HL-60 (cell line): Measurements from ENCODE around the gene OPA1.

Source experiments
- DNase-seq, 2 experiments: peaks; one replicate each; pipeline ENCODE4 v3.0.0-alpha.2; 2010 to 2020; ENCODE audit warnings: low read depth in 1 of 2, low spot score in 1 of 2
- H3K27ac ChIP-seq: fragments of 250-450 bp; sonication (Bioruptor Pico); replicated peaks from 2 replicates; pipeline ENCODE4 v1.5.1; 2020; ENCODE audit warnings: mild to moderate bottlenecking, moderate library complexity
- H3K27me3 ChIP-seq: fragments of 250-450 bp; sonication (Bioruptor Pico); 2 replicates; pipeline ENCODE4 v1.5.1; 2021; ENCODE audit warnings: mild to moderate bottlenecking, moderate library complexity; ENCODE audit not compliant: insufficient read depth, poor library complexity, severe bottlenecking
- H3K4me3 ChIP-seq: replicated peaks from 2 replicates; pipeline ENCODE4 v1.5.1; 2011; ENCODE audit warnings: mild to moderate bottlenecking, control low read depth, low read length; ENCODE audit not compliant: insufficient read depth
- GABPA ChIP-seq: IDR thresholded peaks from 2 replicates; pipeline ENCODE4 v1.6.1; 2012; ENCODE audit warnings: low read depth
- POLR2AphosphoS5 ChIP-seq: IDR thresholded peaks from 2 replicates; pipeline ENCODE4 v1.6.1; 2012; ENCODE audit warnings: low read depth
- SPI1 ChIP-seq: IDR thresholded peaks from 2 replicates; pipeline ENCODE4 v1.6.1; 2012; ENCODE audit warnings: low read depth, mild to moderate bottlenecking, borderline replicate concordance
- TF ChIP-seq, protein P1 (sequence below): IDR thresholded peaks from 2 replicates; pipeline ENCODE4 v1.6.1; 2012; ENCODE audit warnings: low read depth; ENCODE audit not compliant: insufficient replicate concordance
- TF ChIP-seq, protein P2 (sequence below): IDR thresholded peaks from one replicate; pipeline ENCODE4 v1.5.1; 2011; ENCODE audit warnings: low read length, control low read depth, inconsistent platforms; ENCODE audit not compliant: insufficient read depth

Gene OPA1

DNA sequence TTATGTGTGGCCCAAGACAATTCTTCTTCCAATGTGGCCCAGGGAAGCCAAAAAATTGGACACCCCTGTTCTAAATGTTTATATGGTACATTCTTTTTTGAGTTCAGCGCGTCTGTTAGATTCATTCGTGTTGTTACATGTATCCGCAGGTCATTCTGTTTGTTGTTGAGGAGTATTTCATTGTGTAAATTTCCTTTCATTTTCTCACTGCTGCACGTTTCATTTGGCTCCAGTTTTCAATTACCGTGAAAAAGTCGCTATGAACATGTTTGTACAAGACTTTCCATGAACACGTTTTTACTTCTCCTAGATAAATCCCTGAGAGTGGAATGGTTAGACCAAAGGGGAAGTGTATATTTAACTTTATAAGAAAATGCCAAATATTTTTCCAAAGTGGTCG lies 7.5 kb upstream of the OPA1 start:
- Histone ChIP-seq H3K4me3 (no peak overlapping the region), H3K27me3 (no peaks in the 10 kb centered on the region), H3K27ac (no peak overlapping the region)
- TF ChIP-seq GABPA (no peak), POLR2AphosphoS5 (no peak), SPI1 (no peak)
- TF ChIP-seq, protein P1, sequence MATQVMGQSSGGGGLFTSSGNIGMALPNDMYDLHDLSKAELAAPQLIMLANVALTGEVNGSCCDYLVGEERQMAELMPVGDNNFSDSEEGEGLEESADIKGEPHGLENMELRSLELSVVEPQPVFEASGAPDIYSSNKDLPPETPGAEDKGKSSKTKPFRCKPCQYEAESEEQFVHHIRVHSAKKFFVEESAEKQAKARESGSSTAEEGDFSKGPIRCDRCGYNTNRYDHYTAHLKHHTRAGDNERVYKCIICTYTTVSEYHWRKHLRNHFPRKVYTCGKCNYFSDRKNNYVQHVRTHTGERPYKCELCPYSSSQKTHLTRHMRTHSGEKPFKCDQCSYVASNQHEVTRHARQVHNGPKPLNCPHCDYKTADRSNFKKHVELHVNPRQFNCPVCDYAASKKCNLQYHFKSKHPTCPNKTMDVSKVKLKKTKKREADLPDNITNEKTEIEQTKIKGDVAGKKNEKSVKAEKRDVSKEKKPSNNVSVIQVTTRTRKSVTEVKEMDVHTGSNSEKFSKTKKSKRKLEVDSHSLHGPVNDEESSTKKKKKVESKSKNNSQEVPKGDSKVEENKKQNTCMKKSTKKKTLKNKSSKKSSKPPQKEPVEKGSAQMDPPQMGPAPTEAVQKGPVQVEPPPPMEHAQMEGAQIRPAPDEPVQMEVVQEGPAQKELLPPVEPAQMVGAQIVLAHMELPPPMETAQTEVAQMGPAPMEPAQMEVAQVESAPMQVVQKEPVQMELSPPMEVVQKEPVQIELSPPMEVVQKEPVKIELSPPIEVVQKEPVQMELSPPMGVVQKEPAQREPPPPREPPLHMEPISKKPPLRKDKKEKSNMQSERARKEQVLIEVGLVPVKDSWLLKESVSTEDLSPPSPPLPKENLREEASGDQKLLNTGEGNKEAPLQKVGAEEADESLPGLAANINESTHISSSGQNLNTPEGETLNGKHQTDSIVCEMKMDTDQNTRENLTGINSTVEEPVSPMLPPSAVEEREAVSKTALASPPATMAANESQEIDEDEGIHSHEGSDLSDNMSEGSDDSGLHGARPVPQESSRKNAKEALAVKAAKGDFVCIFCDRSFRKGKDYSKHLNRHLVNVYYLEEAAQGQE: no peak
- TF ChIP-seq, protein P2, sequence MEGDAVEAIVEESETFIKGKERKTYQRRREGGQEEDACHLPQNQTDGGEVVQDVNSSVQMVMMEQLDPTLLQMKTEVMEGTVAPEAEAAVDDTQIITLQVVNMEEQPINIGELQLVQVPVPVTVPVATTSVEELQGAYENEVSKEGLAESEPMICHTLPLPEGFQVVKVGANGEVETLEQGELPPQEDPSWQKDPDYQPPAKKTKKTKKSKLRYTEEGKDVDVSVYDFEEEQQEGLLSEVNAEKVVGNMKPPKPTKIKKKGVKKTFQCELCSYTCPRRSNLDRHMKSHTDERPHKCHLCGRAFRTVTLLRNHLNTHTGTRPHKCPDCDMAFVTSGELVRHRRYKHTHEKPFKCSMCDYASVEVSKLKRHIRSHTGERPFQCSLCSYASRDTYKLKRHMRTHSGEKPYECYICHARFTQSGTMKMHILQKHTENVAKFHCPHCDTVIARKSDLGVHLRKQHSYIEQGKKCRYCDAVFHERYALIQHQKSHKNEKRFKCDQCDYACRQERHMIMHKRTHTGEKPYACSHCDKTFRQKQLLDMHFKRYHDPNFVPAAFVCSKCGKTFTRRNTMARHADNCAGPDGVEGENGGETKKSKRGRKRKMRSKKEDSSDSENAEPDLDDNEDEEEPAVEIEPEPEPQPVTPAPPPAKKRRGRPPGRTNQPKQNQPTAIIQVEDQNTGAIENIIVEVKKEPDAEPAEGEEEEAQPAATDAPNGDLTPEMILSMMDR: no peak
- DNase-seq: no peak

DNA sequence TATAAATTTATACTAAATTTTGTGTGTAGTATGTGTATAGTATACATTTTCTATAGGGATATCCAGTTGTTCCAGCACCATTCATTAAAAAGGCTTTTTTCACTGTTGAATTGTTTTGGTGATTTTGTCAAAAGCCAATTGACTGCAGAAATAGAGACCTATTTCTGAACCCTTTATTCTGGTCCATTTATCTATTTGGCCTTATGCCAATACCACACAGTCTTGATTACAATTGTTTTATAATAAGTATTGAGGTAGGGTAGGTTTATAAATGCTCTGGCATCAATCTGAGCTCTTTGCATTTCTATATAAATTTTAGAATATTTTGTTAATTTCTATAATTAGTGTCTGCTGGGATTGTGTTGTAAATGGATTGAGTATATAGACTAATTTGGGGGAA lies 6.5 kb upstream of the OPA1 start:
- DNase-seq: no peak
- TF ChIP-seq, protein P1: no peak
- TF ChIP-seq, protein P2: no peak
- TF ChIP-seq SPI1 (no peak), GABPA (no peak), POLR2AphosphoS5 (no peak)
- H3K27ac ChIP-seq: no peak overlapping the region
- no peaks in the 10 kb centered on the region for H3K27me3 ChIP-seq
- H3K4me3 ChIP-seq: no peak overlapping the region

DNA sequence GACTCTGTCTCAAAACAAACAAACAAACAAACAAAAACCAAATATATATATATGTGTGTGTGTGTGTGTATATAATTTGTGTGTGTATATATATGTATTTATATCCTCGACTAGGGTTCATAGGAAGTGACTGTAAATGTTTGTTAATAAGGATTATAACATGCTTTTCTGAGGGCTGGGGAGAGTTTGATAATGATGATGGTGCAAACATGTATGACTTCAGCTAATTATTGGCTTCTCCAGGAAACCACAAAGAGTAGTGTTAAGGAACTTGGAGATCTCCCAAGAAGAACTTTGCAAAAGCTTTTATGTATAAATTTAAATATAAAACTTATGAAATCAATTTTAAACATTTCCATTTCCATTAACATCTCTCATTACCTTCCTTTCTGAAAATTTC lies 3.9 kb upstream of the OPA1 start:
- no peak for DNase-seq
- TF ChIP-seq SPI1 (no peak), GABPA (no peak), POLR2AphosphoS5 (no peak)
- TF ChIP-seq, protein P2: no peak
- TF ChIP-seq, protein P1: no peak
- no peaks in the 10 kb centered on the region for H3K27me3 ChIP-seq
- no peak overlapping the region for H3K4me3 ChIP-seq
- no peak overlapping the region for H3K27ac ChIP-seq
